Measurements from ENCODE around the gene GLOD4.

The GLOD4 gene

GRCh38 chr17:737561-738113, 44.4 kb downstream of the GLOD4 start:
- no peak for DNase-seq

- no peak for DNase-seq
These were observed 48.3 kb downstream of the GLOD4 start for GRCh38 chr17:733743-734142.

GRCh38 chr17:732902-733720, 49.0 kb downstream of the GLOD4 start:
- no peak for DNase-seq

GRCh38 chr17:732067-732901, 49.8 kb downstream of the GLOD4 start, which contains the start of gene TLCD3A:
TLCD3A (plus strand) TSS chr17:732596; CDS start chr17:732648, 52 bp downstream.
- peak; percentile 57 for DNase-seq

GRCh38 chr17:731644-732066, 50.4 kb downstream of the GLOD4 start:
- DNase-seq = no peak

- DNase-seq = no peak
These were observed 53.2 kb downstream of the GLOD4 start for GRCh38 chr17:728911-729310.

GRCh38 chr17:726271-726919, 55.7 kb downstream of the GLOD4 start:
- no peak for DNase-seq

GRCh38 chr17:725746-726145, 56.3 kb downstream of the GLOD4 start:
- DNase-seq = no peak

GRCh38 chr17:725084-725483, 57.0 kb downstream of the GLOD4 start:
- no peak for DNase-seq

GRCh38 chr17:721540-721937, 60.5 kb downstream of the GLOD4 start:
- no peak for DNase-seq

- DNase-seq = no peak
These were observed 61.2 kb downstream of the GLOD4 start for GRCh38 chr17:720706-721539.

GRCh38 chr17:718075-718474, 64.0 kb downstream of the GLOD4 start:
- no peak for DNase-seq
